PFSK-1 (cell line): ENCODE data around the gene PGS1.

Experiments used
- FOXP2 ChIP-seq: optimal IDR thresholded peaks from 2 replicates; pipeline ENCODE3; 2011; ENCODE audit warnings: borderline replicate concordance, control low read depth, inconsistent platforms; ENCODE audit not compliant: insufficient read depth; ENCODE audit errors: extremely low read length, extremely low read depth
- POLR2AphosphoS5 ChIP-seq: IDR thresholded peaks from 2 replicates; pipeline ENCODE4 v1.6.1; 2012; ENCODE audit warnings: low read depth, mild to moderate bottlenecking, control low read depth, low read length, moderate library complexity
- REST ChIP-seq, 2 experiments: IDR thresholded peaks; 2 replicates each; pipeline versions ENCODE4 v1.6.1 to v1.8.0; 2011 to 2012; ENCODE audit warnings: low read depth in 2 of 2, low read length in 2 of 2, control low read depth in 1 of 2, inconsistent platforms in 1 of 2, mild to moderate bottlenecking in 1 of 2, moderate library complexity in 1 of 2; ENCODE audit not compliant: insufficient read depth in 1 of 2
- SIN3A ChIP-seq: IDR thresholded peaks from 2 replicates; pipeline ENCODE4 v1.6.1; 2012; ENCODE audit warnings: mild to moderate bottlenecking, low read length, moderate library complexity, borderline replicate concordance; ENCODE audit not compliant: insufficient read depth
- TAF1 ChIP-seq: IDR thresholded peaks from 2 replicates; pipeline ENCODE4 v1.6.1; 2012; ENCODE audit warnings: low read length, control low read depth, borderline replicate concordance; ENCODE audit not compliant: insufficient read depth

The PGS1 gene

GRCh38 chr17:78399693-78400144 is 21.3 kb downstream of the PGS1 start:
- no peak for TF ChIP-seq FOXP2
- no peak for TF ChIP-seq REST (IDR thresholded peaks at IDR 0.05; ENCODE audit: insufficient read depth in 1 of 2, low read depth in 2 of 2, low read length in 2 of 2)
- no peak for TF ChIP-seq SIN3A
- TF ChIP-seq POLR2AphosphoS5: no peak
- TF ChIP-seq TAF1: no peak

- 0 out of 2 replicates have a peak, but pooled peaks have one; percentile 4 for TF ChIP-seq POLR2AphosphoS5
- TF ChIP-seq REST (IDR thresholded peaks at IDR 0.05; ENCODE audit: insufficient read depth in 1 of 2, low read depth in 2 of 2, low read length in 2 of 2): no peak
Measured at GRCh38 chr17:78400581-78401240, 22.3 kb downstream of the PGS1 start.

DNA sequence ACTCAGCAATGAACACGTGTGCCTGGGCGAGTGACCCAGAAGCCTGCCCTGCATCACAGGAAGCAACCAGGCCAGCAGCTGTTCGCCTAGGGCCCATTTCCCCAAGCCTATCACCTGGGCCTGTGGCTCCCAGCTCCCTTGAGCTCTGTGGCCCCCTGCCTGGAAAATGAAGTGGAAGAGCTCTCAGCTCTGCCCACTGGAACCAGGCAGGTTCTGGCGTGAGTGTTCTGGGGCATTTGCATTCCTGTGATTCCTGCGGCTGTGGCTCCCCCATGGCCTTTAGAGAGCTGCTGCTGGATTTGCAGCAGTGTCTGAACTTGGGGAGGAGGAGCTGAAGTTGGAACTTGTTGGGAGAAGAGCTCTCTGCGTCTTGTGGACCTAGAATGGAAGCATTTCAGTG is 22.8 kb downstream of the PGS1 start:
- TF ChIP-seq REST (IDR thresholded peaks at IDR 0.05; ENCODE audit: insufficient read depth in 1 of 2, low read depth in 2 of 2, low read length in 2 of 2) (no peak), SIN3A (no peak), POLR2AphosphoS5 (0 out of 2 replicates have a peak, but pooled peaks have one; percentile 10)

- TF ChIP-seq FOXP2 (no peak), POLR2AphosphoS5 (no peak), REST (IDR thresholded peaks at IDR 0.05; ENCODE audit: insufficient read depth in 1 of 2, low read depth in 2 of 2, low read length in 2 of 2) (no peak), SIN3A (no peak), TAF1 (no peak)
Measured at GRCh38 chr17:78401891-78402290, 23.4 kb downstream of the PGS1 start.

GRCh38 chr17:78403822-78404221 is 25.4 kb downstream of the PGS1 start:
- no peak for TF ChIP-seq FOXP2
- no peak for TF ChIP-seq SIN3A
- no peak for TF ChIP-seq REST (IDR thresholded peaks at IDR 0.05; ENCODE audit: insufficient read depth in 1 of 2, low read depth in 2 of 2, low read length in 2 of 2)
- no peak for TF ChIP-seq TAF1
- no peak for TF ChIP-seq POLR2AphosphoS5
